ENCODE data around the gene GKN1.

The GKN1 gene

DNA sequence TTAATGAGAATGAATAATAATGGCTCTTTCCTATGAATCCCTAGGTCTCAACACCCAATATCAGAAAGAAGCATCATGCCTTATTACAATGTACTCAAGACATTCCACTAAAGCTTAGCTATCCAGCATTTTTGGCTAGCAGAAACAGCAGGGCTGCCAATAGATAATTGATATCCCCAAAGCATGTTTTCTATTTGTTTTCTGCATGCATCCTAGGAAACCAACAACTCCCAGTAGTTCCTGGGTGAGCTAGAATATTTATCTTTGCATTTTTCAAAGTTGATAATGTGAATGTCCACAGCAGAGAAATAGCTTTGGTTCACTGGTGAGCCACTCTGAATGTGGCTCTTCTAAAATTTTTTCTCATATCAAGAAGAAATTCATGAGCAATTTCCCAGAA, 32.7 kb downstream of the GKN1 start:
- no peak for DNase-seq (ENCODE audit: low read depth in 1 of 2, low spot score in 1 of 2)

GRCh38 chr2:69007603-69008002, 33.2 kb downstream of the GKN1 start:
- no peak for DNase-seq (ENCODE audit: low read depth in 1 of 2, low spot score in 1 of 2)

- DNase-seq (ENCODE audit: low read depth in 1 of 2, low spot score in 1 of 2): no peak
These were observed 36.2 kb downstream of the GKN1 start for GRCh38 chr2:69010437-69011194.

- DNase-seq (ENCODE audit: low read depth in 1 of 2, low spot score in 1 of 2): no peak
These were observed 37.2 kb downstream of the GKN1 start for GRCh38 chr2:69011611-69012157.

GRCh38 chr2:69012310-69013141, 38.1 kb downstream of the GKN1 start:
- peak in 1 of 2 donors; percentile 21 for DNase-seq (ENCODE audit: low read depth in 1 of 2, low spot score in 1 of 2)

- DNase-seq (ENCODE audit: low read depth in 1 of 2, low spot score in 1 of 2): no peak
These were observed 38.9 kb downstream of the GKN1 start, which contains the start of gene ANTXR1 for GRCh38 chr2:69013142-69013839. Gene ANTXR1, plus strand, starts transcription at chr2:69013179. Its CDS starts 321 bp downstream, at chr2:69013500.

GRCh38 chr2:69013840-69014821, 39.7 kb downstream of the GKN1 start:
- DNase-seq (ENCODE audit: low read depth in 1 of 2, low spot score in 1 of 2): no peak

- no peak for DNase-seq (ENCODE audit: low read depth in 1 of 2, low spot score in 1 of 2)
These were observed 42.6 kb downstream of the GKN1 start for GRCh38 chr2:69017080-69017479.

DNA sequence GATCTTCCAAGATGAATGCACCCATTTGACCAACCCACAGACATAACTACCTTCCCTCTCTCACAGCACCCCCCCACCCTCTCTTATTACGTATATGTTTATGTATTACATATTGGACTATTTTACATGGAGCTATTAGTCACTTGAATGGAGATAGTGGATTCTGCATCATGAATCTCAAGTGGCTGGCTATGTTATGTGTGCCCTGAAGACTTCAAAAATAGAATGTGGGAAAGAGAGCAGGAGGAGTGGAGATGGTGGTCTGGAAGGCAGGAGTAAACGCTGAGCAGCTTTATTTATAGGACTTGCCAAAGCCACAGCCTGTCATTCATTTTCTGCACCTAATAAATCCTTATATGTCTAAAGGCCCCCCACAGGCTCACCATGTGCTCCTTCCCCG, 43.4 kb downstream of the GKN1 start:
- no peak for DNase-seq (ENCODE audit: low read depth in 1 of 2, low spot score in 1 of 2)

GRCh38 chr2:69018678-69019095, 44.3 kb downstream of the GKN1 start:
- DNase-seq (ENCODE audit: low read depth in 1 of 2, low spot score in 1 of 2): no peak

GRCh38 chr2:69020496-69021426, 46.3 kb downstream of the GKN1 start:
- DNase-seq (ENCODE audit: low read depth in 1 of 2, low spot score in 1 of 2): no peak

DNA sequence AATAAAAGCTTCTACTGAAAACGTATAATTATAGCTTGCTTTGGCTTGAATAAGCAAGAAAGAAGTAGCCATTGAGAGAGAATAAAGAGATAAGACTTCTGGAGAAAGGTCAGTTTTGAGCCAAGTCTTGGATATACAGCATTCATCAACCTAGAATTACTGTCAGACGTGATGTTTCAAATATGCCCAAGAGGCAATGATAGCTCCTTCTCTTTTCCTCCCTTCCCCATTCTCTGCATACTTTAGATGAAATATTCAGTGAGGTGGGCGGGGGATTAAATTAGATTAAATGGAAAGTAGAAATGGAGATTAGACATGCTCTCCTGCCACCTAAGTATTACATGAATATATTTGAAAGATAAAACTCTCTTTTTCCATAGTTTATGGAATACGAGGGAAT, 47.3 kb downstream of the GKN1 start:
- no peak for DNase-seq (ENCODE audit: low read depth in 1 of 2, low spot score in 1 of 2)

GRCh38 chr2:69022548-69022947, 48.1 kb downstream of the GKN1 start:
- DNase-seq (ENCODE audit: low read depth in 1 of 2, low spot score in 1 of 2): no peak

DNA sequence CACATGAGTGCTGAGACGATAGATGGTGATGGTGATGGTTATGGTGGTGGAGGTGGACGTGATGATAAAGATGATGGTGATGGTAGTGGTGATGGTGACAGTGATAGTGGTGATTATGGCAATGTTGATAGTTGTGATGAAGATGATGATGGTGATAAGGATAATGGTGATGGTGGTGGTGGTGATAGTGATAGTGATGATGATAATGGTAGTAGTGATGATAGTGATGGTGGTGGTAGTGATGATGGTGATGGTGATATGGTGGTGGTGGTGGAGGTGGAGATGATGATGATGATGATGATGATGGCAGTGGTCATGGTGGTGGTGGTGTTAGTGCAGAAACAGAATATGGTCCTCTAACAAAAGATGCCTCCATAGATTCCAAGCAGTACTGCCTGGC, 48.8 kb downstream of the GKN1 start:
- no peak for DNase-seq (ENCODE audit: low read depth in 1 of 2, low spot score in 1 of 2)

- peak in 1 of 2 donors; percentile 4 for DNase-seq (ENCODE audit: low read depth in 1 of 2, low spot score in 1 of 2)
These were observed 51.6 kb downstream of the GKN1 start for GRCh38 chr2:69026026-69026425.

DNA sequence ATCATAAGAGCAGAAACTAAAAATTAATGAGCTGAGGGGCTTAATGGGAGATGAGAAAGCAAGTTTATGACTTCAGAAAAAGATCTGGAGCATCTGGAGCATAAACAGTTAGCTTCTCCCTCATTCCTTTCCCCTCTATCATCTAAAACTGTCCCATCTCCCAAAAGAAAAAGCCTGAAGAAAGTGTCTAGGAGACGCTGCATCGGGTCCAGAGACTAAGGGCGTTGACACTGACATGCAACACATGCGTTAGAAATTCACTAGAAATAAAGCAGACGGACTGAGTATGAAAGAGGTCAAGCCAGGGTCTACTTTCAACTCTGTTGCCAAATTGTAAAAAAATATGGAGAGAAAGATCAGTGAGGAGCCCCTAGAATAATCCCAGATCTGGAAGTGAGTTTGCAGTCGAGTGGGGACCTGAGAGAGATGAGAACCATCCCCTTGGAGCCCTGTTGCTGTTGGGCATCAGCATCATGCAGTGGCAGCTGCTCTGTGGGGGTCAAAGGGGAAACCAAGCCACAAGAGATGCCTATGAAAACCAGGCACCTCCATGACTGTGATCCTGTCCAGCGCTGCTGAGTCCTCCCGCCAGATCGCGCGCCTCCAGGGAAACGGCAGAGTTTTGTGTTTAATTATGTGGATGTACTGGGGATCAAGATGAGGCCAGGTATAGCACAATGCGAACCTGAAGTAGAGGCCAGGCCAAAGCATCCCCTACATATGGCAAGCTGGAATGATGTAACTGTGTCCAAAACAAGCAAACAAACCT, 52.4 kb downstream of the GKN1 start:
- DNase-seq (ENCODE audit: low read depth in 1 of 2, low spot score in 1 of 2): no peak

Measured in activated CD4-positive, alpha-beta T cell treated with anti-CD3 and anti-CD28 coated beads, Interleukin-2, amount 50 U/mL, for 24 hours (primary cell).